Right lobe of liver (tissue), 6 donors: ENCODE results near the gene CNTNAP4. TPM values are rescaled to one million over a fixed set of nuclear protein-coding genes. Genes with fewer than 3 reads are reported as not detected.

Source experiments
- ATAC-seq, 4 donors: fragments of 200-7000 bp; cut with Tn5 transposase; one replicate each; pipeline ENCODE4 v1.9.1; 2020; ENCODE audit warnings: mild to moderate bottlenecking in 4 of 4, moderate library complexity in 4 of 4
- DNase-seq, 3 donors: peaks; one replicate each; pipeline ENCODE4 v3.0.0-alpha.2; 2020
- H3K27ac ChIP-seq, 3 donors: fragments of 200-600 bp; one replicate each; pipeline ENCODE4 v1.8.0; 2022
- H3K27me3 ChIP-seq, 2 donors: fragments of 200-600 bp; one replicate each; pipeline ENCODE4 v1.8.0; 2022
- H3K36me3 ChIP-seq, 4 donors: fragments of 200-600 bp; sonication (generic) in 1 of 4; one replicate each; pipeline versions ENCODE4 v1.5.1 to v1.8.0; 2017 to 2022; ENCODE audit warnings: control low read depth in 1 of 4
- H3K4me1 ChIP-seq, 4 donors: fragments of 200-600 bp; sonication (generic) in 1 of 4; one replicate each; pipeline versions ENCODE4 v1.5.1 to v1.8.0; 2017 to 2022; ENCODE audit warnings: control low read depth in 1 of 4
- H3K4me3 ChIP-seq, 3 donors: fragments of 200-600 bp; one replicate each; pipeline ENCODE4 v1.8.0; 2022
- H3K9me3 ChIP-seq, 4 donors: fragments of 200-600 bp; sonication (generic) in 1 of 4; one replicate each; pipeline versions ENCODE4 v1.5.1 to v1.8.0; 2017 to 2022; ENCODE audit warnings: control low read depth in 1 of 4
- CTCF ChIP-seq, 4 donors: fragments of 200-600 bp in 3 of 4; fragments of 450-650 bp in 1 of 4; IDR thresholded peaks; one replicate each; pipeline versions ENCODE4 v1.5.1 to v1.8.0; 2016 to 2022; ENCODE audit warnings: antibody characterized with exemption in 4 of 4, mild to moderate bottlenecking in 2 of 4
- POLR2A ChIP-seq: fragments of 450-650 bp; IDR thresholded peaks from one replicate; pipeline ENCODE4 v1.6.1; 2017; ENCODE audit warnings: antibody characterized with exemption, mild to moderate bottlenecking
- WGBS: methylation state at CpG from one replicate; pipeline ENCODE4 v1.1.6; 2018; ENCODE audit warnings: low coverage, low lambda C conversion rate; ENCODE audit not compliant: insufficient coverage; ENCODE audit errors: missing lambda C conversion rate; 5-methylcytosine and 5-hydroxymethylcytosine counted together
- intact Hi-C, 2 donors: fragments of 100-400 bp; cut with DNase I; formaldehyde crosslinking; loops; one replicate each; pipeline versions ENCODE4 v1.11.2 to v1.14.1; 2022
- total RNA-seq, 6 experiments: library from RNA; depleted of rRNA in 2 of 6; stranded (reverse); fragments of >200 nt in 2 of 6; fragmentation: NEBNext Ultra II Directional in 3 of 6; extraction: Animal tissue kit (Norgen Biotek cat#: 25700) in 3 of 6; gene quantifications; one replicate each; pipeline versions ENCODE4 v1.1.0 to v1.2.4, GENCODE V29; 2016 to 2023
- donor health status: DM: no; HTN: yes; CAD: no.
- donor health status: DM: no; HTN: no; CAD: no.
- donor health status: DM: no; HTN: no; CAD: no.
- donor health status: DM: no; HTN: yes; CAD: no.
- donor health status: DM: no; HTN: yes; CAD: no.

Gene CNTNAP4
- total RNA-seq, 6 experiments from 2014 or later: not detected

GRCh38 chr16:76455257-76455656 is 178.1 kb downstream of the CNTNAP4 start:
- no peak for ATAC-seq
- H3K4me1 ChIP-seq: no peaks in the 10 kb centered on the region
- no peak for TF ChIP-seq POLR2A
- TF ChIP-seq CTCF (IDR thresholded peaks at IDR 0.05): no peak
- no peak overlapping the region for H3K27ac ChIP-seq
- H3K36me3 ChIP-seq: no peaks in the 10 kb centered on the region
- no peak overlapping the region for H3K4me3 ChIP-seq
- intact Hi-C loops: no loop called here
- no peaks in the 10 kb centered on the region for H3K9me3 ChIP-seq
- 78% methylated on average over 3 of the region's 3 CpGs for WGBS
- no peaks in the 10 kb centered on the region for H3K27me3 ChIP-seq
- no peak for DNase-seq

DNA sequence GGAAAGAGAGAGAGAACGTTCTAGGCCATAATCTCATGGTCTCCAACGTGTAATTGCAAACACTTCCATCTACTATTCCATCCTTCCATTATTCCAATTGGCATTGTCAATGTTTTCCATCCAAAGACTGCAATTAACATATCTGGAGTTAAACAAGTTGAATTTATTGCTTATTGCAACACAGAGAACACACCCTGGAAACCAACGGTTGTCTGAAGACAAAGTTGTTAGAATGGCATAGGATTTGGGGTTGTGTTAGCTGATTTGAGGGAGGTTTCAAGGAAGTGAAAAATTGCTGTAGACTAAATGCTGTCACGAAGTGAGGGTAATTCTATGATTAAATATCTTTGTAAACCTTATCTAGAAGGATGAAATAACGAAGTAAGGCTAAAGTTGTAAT is 178.8 kb downstream of the CNTNAP4 start:
- WGBS: 59% methylated on average over 5 of the region's 5 CpGs
- TF ChIP-seq POLR2A: no peak
- no peak overlapping the region for H3K27ac ChIP-seq
- DNase-seq (no peak), ATAC-seq (no peak)
- intact Hi-C loops: no loop called here
- H3K36me3 ChIP-seq: no peaks in the 10 kb centered on the region
- no peaks in the 10 kb centered on the region for H3K9me3 ChIP-seq
- H3K4me1 ChIP-seq: no peaks in the 10 kb centered on the region
- no peak overlapping the region for H3K4me3 ChIP-seq
- H3K27me3 ChIP-seq: no peaks in the 10 kb centered on the region

GRCh38 chr16:76459111-76459510 is 181.9 kb downstream of the CNTNAP4 start:
- Histone ChIP-seq H3K9me3 (no peaks in the 10 kb centered on the region), H3K27me3 (no peaks in the 10 kb centered on the region), H3K27ac (no peak overlapping the region), H3K36me3 (no peaks in the 10 kb centered on the region), H3K4me1 (no peaks in the 10 kb centered on the region), H3K4me3 (no peak overlapping the region)
- intact Hi-C loops: no loop called here
- TF ChIP-seq POLR2A (no peak), CTCF (IDR thresholded peaks at IDR 0.05) (no peak)
- 58% methylated on average over 2 of the region's 2 CpGs for WGBS
- no peak for ATAC-seq
- no peak for DNase-seq

- no peaks in the 10 kb centered on the region for H3K27me3 ChIP-seq
- intact Hi-C loops: no loop called here
- DNase-seq (no peak), ATAC-seq (no peak)
- TF ChIP-seq CTCF (IDR thresholded peaks at IDR 0.05) (no peak), POLR2A (no peak)
- no peak overlapping the region for H3K27ac ChIP-seq
- no peak overlapping the region for H3K4me3 ChIP-seq
- H3K36me3 ChIP-seq: no peaks in the 10 kb centered on the region
- no peaks in the 10 kb centered on the region for H3K9me3 ChIP-seq
- WGBS: 76% methylated on average over 8 of the region's 8 CpGs
- H3K4me1 ChIP-seq: no peaks in the 10 kb centered on the region
Measured at GRCh38 chr16:76461836-76462235, 184.6 kb downstream of the CNTNAP4 start.

GRCh38 chr16:76464955-76465620 is 187.9 kb downstream of the CNTNAP4 start:
- TF ChIP-seq POLR2A: no peak
- TF ChIP-seq CTCF (IDR thresholded peaks at IDR 0.05): no peak
- no peaks in the 10 kb centered on the region for H3K4me1 ChIP-seq
- H3K36me3 ChIP-seq: no peaks in the 10 kb centered on the region
- DNase-seq (no peak), ATAC-seq (no peak)
- H3K9me3 ChIP-seq: no peaks in the 10 kb centered on the region
- H3K4me3 ChIP-seq: no peak overlapping the region
- WGBS: 51% methylated on average over 2 of the region's 3 CpGs
- intact Hi-C loops: no loop called here
- no peaks in the 10 kb centered on the region for H3K27me3 ChIP-seq
- no peak overlapping the region for H3K27ac ChIP-seq
